K562 treated with DMSO at 1 percent for 24 hours (cell line): ENCODE measurements around the gene PCDHGA3. TPM values are rescaled to one million over a fixed set of nuclear protein-coding genes. Genes with fewer than 3 reads are reported as not detected.

Experiments used
- total RNA-seq: library from RNA; unstranded; fragments of 300-600 nt; gene quantifications from 2 replicates; pipeline ENCODE4 v1.2.3, GENCODE V29; 2022; ENCODE audit warnings: low read depth; ENCODE audit not compliant: insufficient read depth

Gene PCDHGA3
- total RNA-seq, 1 experiment from 2014 or later, result 0.50 TPM

Other genes starting within 250 kb of the PCDHGA3 start
- gene PCDHB2, start 249.2 kb upstream of the PCDHGA3 start, total RNA-seq, result 0.44 and 0.59 TPM in 2 replicates
- gene PCDHB3, start 243.4 kb upstream of the PCDHGA3 start, total RNA-seq, result 0.31 and 0.35 TPM in 2 replicates
- 0.08 TPM in 1 of 2 replicates, not detected in the other for gene PCDHB4, start 222.0 kb upstream of the PCDHGA3 start, total RNA-seq
- gene PCDHB5, start 208.6 kb upstream of the PCDHGA3 start, total RNA-seq, result 0.23 TPM in 1 of 2 replicates, not detected in the other
- gene PCDHB6, start 193.8 kb upstream of the PCDHGA3 start, total RNA-seq, result not detected in 2 replicates
- gene PCDHB7, start 171.2 kb upstream of the PCDHGA3 start, total RNA-seq, result 0.06 TPM in 1 of 2 replicates, not detected in the other
- gene PCDHB8, start 166.0 kb upstream of the PCDHGA3 start, total RNA-seq, result 0.09 TPM in 1 of 2 replicates, not detected in the other
- not detected in 2 replicates for gene PCDHB16, start 161.4 kb upstream of the PCDHGA3 start, total RNA-seq
- gene PCDHB9, start 156.7 kb upstream of the PCDHGA3 start, total RNA-seq, result not detected in 2 replicates
- not detected in 2 replicates for gene PCDHB10, start 151.5 kb upstream of the PCDHGA3 start, total RNA-seq
- gene PCDHB11, start 144.2 kb upstream of the PCDHGA3 start, total RNA-seq, result 0.13 TPM in 1 of 2 replicates, not detected in the other
- gene PCDHB12, start 135.1 kb upstream of the PCDHGA3 start, total RNA-seq, result not detected in 2 replicates
- gene PCDHB13, start 129.9 kb upstream of the PCDHGA3 start, total RNA-seq, result 0.16 and 0.22 TPM in 2 replicates
- gene PCDHB14, start 120.5 kb upstream of the PCDHGA3 start, total RNA-seq, result 0.21 TPM in 1 of 2 replicates, not detected in the other
- gene PCDHB15, start 98.4 kb upstream of the PCDHGA3 start, total RNA-seq, result 0.35 and 0.52 TPM in 2 replicates
- not detected in 2 replicates for gene SLC25A2, start 39.8 kb upstream of the PCDHGA3 start, total RNA-seq
- gene TAF7, start 23.0 kb upstream of the PCDHGA3 start, total RNA-seq, result 95.8 and 97.2 TPM in 2 replicates
- gene PCDHGA1, start 13.3 kb upstream of the PCDHGA3 start, total RNA-seq, result 0.16 and 0.29 TPM in 2 replicates
- gene PCDHGA2, start 5.1 kb upstream of the PCDHGA3 start, total RNA-seq, result 0.54 and 0.63 TPM in 2 replicates
- gene PCDHGB1, start 6.3 kb downstream of the PCDHGA3 start, total RNA-seq, result 0.43 and 0.52 TPM in 2 replicates
- 0.52 and 1.2 TPM in 2 replicates for gene PCDHGA4, start 11.2 kb downstream of the PCDHGA3 start, total RNA-seq
- 0.51 and 0.63 TPM in 2 replicates for gene PCDHGB2, start 16.2 kb downstream of the PCDHGA3 start, total RNA-seq
- 0.22 and 0.44 TPM in 2 replicates for gene PCDHGA5, start 20.3 kb downstream of the PCDHGA3 start, total RNA-seq
- 0.51 and 0.56 TPM in 2 replicates for gene PCDHGB3, start 26.4 kb downstream of the PCDHGA3 start, total RNA-seq
- gene PCDHGA6, start 30.1 kb downstream of the PCDHGA3 start, total RNA-seq, result 0.27 and 0.39 TPM in 2 replicates
- 0.37 TPM in 2 replicates for gene PCDHGA7, start 38.9 kb downstream of the PCDHGA3 start, total RNA-seq
- gene PCDHGB4, start 43.9 kb downstream of the PCDHGA3 start, total RNA-seq, result 0.12 and 0.16 TPM in 2 replicates
- 0.43 and 0.49 TPM in 2 replicates for gene PCDHGA8, start 48.8 kb downstream of the PCDHGA3 start, total RNA-seq
- 0.42 and 0.75 TPM in 2 replicates for gene PCDHGB5, start 54.1 kb downstream of the PCDHGA3 start, total RNA-seq
- gene PCDHGA9, start 58.9 kb downstream of the PCDHGA3 start, total RNA-seq, result 0.17 TPM in 1 of 2 replicates, not detected in the other
- 0.16 and 0.27 TPM in 2 replicates for gene PCDHGB6, start 64.2 kb downstream of the PCDHGA3 start, total RNA-seq
- gene PCDHGA10, start 69.2 kb downstream of the PCDHGA3 start, total RNA-seq, result 0.07 TPM in 1 of 2 replicates, not detected in the other
- not detected in 2 replicates for gene PCDHGB7, start 73.8 kb downstream of the PCDHGA3 start, total RNA-seq
- 0.15 TPM in 1 of 2 replicates, not detected in the other for gene PCDHGA11, start 77.2 kb downstream of the PCDHGA3 start, total RNA-seq
- gene PCDHGA12, start 86.7 kb downstream of the PCDHGA3 start, total RNA-seq, result 0.06 TPM in 1 of 2 replicates, not detected in the other
- gene PCDHGC3, start 132.1 kb downstream of the PCDHGA3 start, total RNA-seq, result not detected in 2 replicates
- not detected in 2 replicates for gene PCDHGC4, start 141.2 kb downstream of the PCDHGA3 start, total RNA-seq
- not detected in 2 replicates for gene PCDHGC5, start 145.3 kb downstream of the PCDHGA3 start, total RNA-seq